ENCODE data around the gene C9orf78. TPM values are rescaled to one million over a fixed set of nuclear protein-coding genes. Genes with fewer than 3 reads are reported as not detected.

The C9orf78 gene
- total and polyA plus RNA-seq, 2 experiments from 2014 or later: 34.4 to 84.6 TPM

- no peak for TF ChIP-seq ZNF462 (CRISPR knock-in tag; IDR thresholded peaks at IDR 0.05)
Measured at GRCh38 chr9:129879103-129879699, 44.1 kb upstream of the C9orf78 start (continued).

- no peak overlapping the region for H3K4me3 Mint-ChIP-seq
- no peaks in the 10 kb centered on the region; the same call in 1 of the 2 replicates for H3F3A ChIP-seq (replicated peaks; ENCODE audit: low read depth)
- DNase-seq (ENCODE audit: low spot score): no peak
- H3K9me3 Mint-ChIP-seq: no peaks in the 10 kb centered on the region
- no peak overlapping the region for H2AFZ ChIP-seq
- no peak overlapping the region for H3K4me2 ChIP-seq
- H3K4me1 Mint-ChIP-seq: peaks cover 13% of the 10 kb centered on the region
- H3K27ac Mint-ChIP-seq: peak overlapping the region; percentile 81
- H3K4me3 ChIP-seq: no peak overlapping the region
- H3K27ac ChIP-seq (ENCODE audit: low read depth): no peak overlapping the region
- H3K36me3 ChIP-seq (ENCODE audit: insufficient read depth): no peaks in the 10 kb centered on the region
- peaks cover 5% of the 10 kb centered on the region; the same call in 1 of the 2 replicates for H3K4me1 ChIP-seq (ENCODE audit: insufficient read depth)
- H3K27me3 ChIP-seq (ENCODE audit: insufficient read depth): no peaks in the 10 kb centered on the region
- no peaks in the 10 kb centered on the region for H3K79me2 ChIP-seq (replicated peaks; ENCODE audit: insufficient read depth)
- H4K20me1 ChIP-seq (replicated peaks; ENCODE audit: insufficient read depth): no peaks in the 10 kb centered on the region
- ATAC-seq: no peak
- no peaks in the 10 kb centered on the region for H3K9me2 ChIP-seq (ENCODE audit: insufficient read depth)
- peaks cover 11% of the 10 kb centered on the region for H3K27me3 Mint-ChIP-seq (ENCODE audit: insufficient read depth, low read depth, poor library complexity)
- no peaks in the 10 kb centered on the region for H3K36me3 Mint-ChIP-seq (ENCODE audit: low read depth)
- TF ChIP-seq, protein P1, sequence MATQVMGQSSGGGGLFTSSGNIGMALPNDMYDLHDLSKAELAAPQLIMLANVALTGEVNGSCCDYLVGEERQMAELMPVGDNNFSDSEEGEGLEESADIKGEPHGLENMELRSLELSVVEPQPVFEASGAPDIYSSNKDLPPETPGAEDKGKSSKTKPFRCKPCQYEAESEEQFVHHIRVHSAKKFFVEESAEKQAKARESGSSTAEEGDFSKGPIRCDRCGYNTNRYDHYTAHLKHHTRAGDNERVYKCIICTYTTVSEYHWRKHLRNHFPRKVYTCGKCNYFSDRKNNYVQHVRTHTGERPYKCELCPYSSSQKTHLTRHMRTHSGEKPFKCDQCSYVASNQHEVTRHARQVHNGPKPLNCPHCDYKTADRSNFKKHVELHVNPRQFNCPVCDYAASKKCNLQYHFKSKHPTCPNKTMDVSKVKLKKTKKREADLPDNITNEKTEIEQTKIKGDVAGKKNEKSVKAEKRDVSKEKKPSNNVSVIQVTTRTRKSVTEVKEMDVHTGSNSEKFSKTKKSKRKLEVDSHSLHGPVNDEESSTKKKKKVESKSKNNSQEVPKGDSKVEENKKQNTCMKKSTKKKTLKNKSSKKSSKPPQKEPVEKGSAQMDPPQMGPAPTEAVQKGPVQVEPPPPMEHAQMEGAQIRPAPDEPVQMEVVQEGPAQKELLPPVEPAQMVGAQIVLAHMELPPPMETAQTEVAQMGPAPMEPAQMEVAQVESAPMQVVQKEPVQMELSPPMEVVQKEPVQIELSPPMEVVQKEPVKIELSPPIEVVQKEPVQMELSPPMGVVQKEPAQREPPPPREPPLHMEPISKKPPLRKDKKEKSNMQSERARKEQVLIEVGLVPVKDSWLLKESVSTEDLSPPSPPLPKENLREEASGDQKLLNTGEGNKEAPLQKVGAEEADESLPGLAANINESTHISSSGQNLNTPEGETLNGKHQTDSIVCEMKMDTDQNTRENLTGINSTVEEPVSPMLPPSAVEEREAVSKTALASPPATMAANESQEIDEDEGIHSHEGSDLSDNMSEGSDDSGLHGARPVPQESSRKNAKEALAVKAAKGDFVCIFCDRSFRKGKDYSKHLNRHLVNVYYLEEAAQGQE (IDR thresholded peaks at IDR 0.05; ENCODE audit: unreplicated experiment): no peak
- no peak for TF ChIP-seq EZH2phosphoT487 (IDR thresholded peaks at IDR 0.05; ENCODE audit: unreplicated experiment)
- TF ChIP-seq ZNF462 (CRISPR knock-in tag; IDR thresholded peaks at IDR 0.05): no peak
- TF ChIP-seq POLR2AphosphoS5 (IDR thresholded peaks at IDR 0.05; ENCODE audit: low read depth): no peak
Measured at GRCh38 chr9:129878291-129878690, 43.2 kb upstream of the C9orf78 start.
